ENCODE results near the gene TBX20.
A peak's percentile ranks its signal among the peaks of the same experiment; 100 is the strongest.
"Not testable (repeated sequence)": the region's sequence is repeated elsewhere in the genome, so short reads cannot be mapped to it uniquely, and the experiment has no call there.

The TBX20 gene

GRCh38 chr7:35255443-35256255 is 1.7 kb upstream of the TBX20 start:
- no peak for DNase-seq

GRCh38 chr7:35254496-35255442 is 869 bp upstream of the TBX20 start:
- no peak for DNase-seq

- no peak for DNase-seq
Measured at GRCh38 chr7:35253460-35253709, 515 bp downstream of the TBX20 start.

- DNase-seq, result no peak
Measured at GRCh38 chr7:35252612-35253459, 1.1 kb downstream of the TBX20 start.

- DNase-seq, result no peak
Measured at GRCh38 chr7:35251606-35252310, 2.1 kb downstream of the TBX20 start.

GRCh38 chr7:35250941-35251340 is 3.0 kb downstream of the TBX20 start:
- no peak for DNase-seq

- DNase-seq, result no peak
Measured at GRCh38 chr7:35250452-35250851, 3.4 kb downstream of the TBX20 start.

- DNase-seq, result no peak
Measured at GRCh38 chr7:35249537-35249907, 4.4 kb downstream of the TBX20 start.

GRCh38 chr7:35248576-35249536 is 5.0 kb downstream of the TBX20 start:
- DNase-seq, result no peak

- no peak for DNase-seq
Measured at GRCh38 chr7:35246819-35247218, 7.1 kb downstream of the TBX20 start.

- DNase-seq, result no peak
Measured at GRCh38 chr7:35241884-35242283, 12.0 kb downstream of the TBX20 start.

- no peak for DNase-seq
Measured at GRCh38 chr7:35241436-35241835, 12.5 kb downstream of the TBX20 start.

- DNase-seq, result not testable (repeated sequence)
Measured at GRCh38 chr7:35241008-35241407, 12.9 kb downstream of the TBX20 start.

- DNase-seq, result not testable (repeated sequence)
Measured at GRCh38 chr7:35238456-35238855, 15.4 kb downstream of the TBX20 start.

GRCh38 chr7:35232994-35233393 is 20.9 kb downstream of the TBX20 start:
- no peak for DNase-seq

- DNase-seq, result not testable (repeated sequence)
Measured at GRCh38 chr7:35231221-35231620, 22.7 kb downstream of the TBX20 start.

- DNase-seq, result not testable (repeated sequence)
Measured at GRCh38 chr7:35229116-35229780, 24.7 kb downstream of the TBX20 start.

GRCh38 chr7:35228496-35229051 is 25.3 kb downstream of the TBX20 start:
- not testable (repeated sequence) for DNase-seq

- peak; percentile 42 for DNase-seq
Measured at GRCh38 chr7:35227438-35227837, 26.5 kb downstream of the TBX20 start.

GRCh38 chr7:35222445-35222844 is 31.5 kb downstream of the TBX20 start:
- DNase-seq, result not testable (repeated sequence)
